Mesendoderm (in vitro differentiated cells): ENCODE measurements around the gene UNC79.

Source experiments
- DNase-seq: peaks from one replicate; pipeline ENCODE4 v3.0.0; 2013
- H2AK5ac ChIP-seq: 2 replicates; pipeline ENCODE4 v1.6.1; 2013; ENCODE audit warnings: low read length, inconsistent platforms
- H2BK120ac ChIP-seq: 2 replicates; pipeline ENCODE4 v1.6.1; 2013; ENCODE audit warnings: low read depth, mild to moderate bottlenecking, low read length, moderate library complexity, mixed read lengths
- H2BK15ac ChIP-seq: replicated peaks from 2 replicates; pipeline ENCODE4 v1.6.1; 2013; ENCODE audit warnings: low read depth, mild to moderate bottlenecking, moderate library complexity
- H2BK5ac ChIP-seq: 2 replicates; pipeline ENCODE4 v1.6.1; 2013; ENCODE audit warnings: low read length, inconsistent platforms
- H3K18ac ChIP-seq: 2 replicates; pipeline ENCODE4 v1.6.1; 2013; ENCODE audit warnings: mild to moderate bottlenecking, low read length, mixed read lengths
- H3K23ac ChIP-seq: one replicate; pipeline ENCODE4 v1.6.1; 2013; ENCODE audit warnings: low read length
- H3K27ac ChIP-seq: 2 replicates; pipeline ENCODE4 v1.5.1; 2013; ENCODE audit warnings: low read depth, mild to moderate bottlenecking, inconsistent platforms, low read length, moderate library complexity
- H3K27me3 ChIP-seq: 2 replicates; pipeline ENCODE4 v1.6.1; 2013; ENCODE audit warnings: low read length, control low read depth, mild to moderate bottlenecking, inconsistent platforms; ENCODE audit not compliant: insufficient read depth, poor library complexity
- H3K36me3 ChIP-seq: 2 replicates; pipeline ENCODE4 v1.6.1; 2013; ENCODE audit warnings: low read length, inconsistent platforms; ENCODE audit not compliant: control insufficient read depth, insufficient read depth
- H3K4ac ChIP-seq: one replicate; pipeline ENCODE4 v1.6.1; 2013; ENCODE audit warnings: low read depth, mild to moderate bottlenecking, low read length, moderate library complexity
- H3K4me1 ChIP-seq: 2 replicates; pipeline ENCODE4 v1.6.1; 2013; ENCODE audit warnings: low read depth, low read length, inconsistent platforms; ENCODE audit not compliant: control insufficient read depth
- H3K4me2 ChIP-seq: 2 replicates; pipeline ENCODE4 v1.6.1; 2013; ENCODE audit warnings: low read length
- H3K4me3 ChIP-seq: 2 replicates; pipeline ENCODE4 v1.5.1; 2013; ENCODE audit warnings: mild to moderate bottlenecking, low read length
- H3K56ac ChIP-seq: one replicate; pipeline ENCODE4 v1.6.1; 2013; ENCODE audit warnings: low read length
- H3K79me1 ChIP-seq: 2 replicates; pipeline ENCODE4 v1.6.1; 2013; ENCODE audit warnings: low read length, inconsistent platforms
- H3K79me2 ChIP-seq: 2 replicates; pipeline ENCODE4 v1.6.1; 2013; ENCODE audit warnings: mild to moderate bottlenecking, low read length; ENCODE audit not compliant: control insufficient read depth, insufficient read depth
- H3K9ac ChIP-seq: 2 replicates; pipeline ENCODE4 v1.6.1; 2013; ENCODE audit warnings: low read length, inconsistent platforms
- H4K5ac ChIP-seq: one replicate; pipeline ENCODE4 v1.6.1; 2013; ENCODE audit warnings: low read length
- H4K8ac ChIP-seq: one replicate; pipeline ENCODE4 v1.6.1; 2013; ENCODE audit warnings: low read depth, mild to moderate bottlenecking, control low read depth, low read length, moderate library complexity
- WGBS: extraction: QIAGEN DNeasy Blood & Tissue Kit; methylation state at CpG from one replicate; pipeline ENCODE4 v1.1.7; 2013; ENCODE audit warnings: low lambda C conversion rate, missing lambda C conversion rate; ENCODE audit not compliant: insufficient coverage; ENCODE audit errors: extremely low coverage; 5-methylcytosine and 5-hydroxymethylcytosine counted together

The UNC79 gene

GRCh38 chr14:93619176-93619793 is 188.5 kb downstream of the UNC79 start:
- Histone ChIP-seq H3K27ac (no peak overlapping the region), H3K9ac (no peak overlapping the region), H3K23ac (no peak overlapping the region), H3K4me1 (no peaks in the 10 kb centered on the region), H3K4ac (no peak overlapping the region), H4K5ac (no peak overlapping the region), H2BK15ac (no peak overlapping the region), H2BK120ac (no peak overlapping the region), H2AK5ac (no peak overlapping the region), H3K4me2 (no peak overlapping the region), H3K4me3 (no peak overlapping the region), H3K79me2 (no peaks in the 10 kb centered on the region), H3K56ac (no peak overlapping the region), H4K8ac (no peak overlapping the region), H2BK5ac (no peak overlapping the region), H3K27me3 (no peaks in the 10 kb centered on the region), H3K79me1 (no peaks in the 10 kb centered on the region), H3K36me3 (no peaks in the 10 kb centered on the region), H3K18ac (no peak overlapping the region)
- DNase-seq: peak; percentile 69
- WGBS: no CpG with 5 or more reads among the region's 7 CpGs

- peak; percentile 60 for DNase-seq
- Histone ChIP-seq H2BK120ac (no peak overlapping the region), H3K4me2 (no peak overlapping the region), H3K4me1 (no peaks in the 10 kb centered on the region), H3K27me3 (no peaks in the 10 kb centered on the region), H3K4ac (no peak overlapping the region), H3K56ac (no peak overlapping the region), H4K8ac (no peak overlapping the region), H2AK5ac (no peak overlapping the region), H2BK5ac (no peak overlapping the region), H3K18ac (no peak overlapping the region), H3K23ac (no peak overlapping the region), H3K36me3 (no peaks in the 10 kb centered on the region), H3K79me1 (no peaks in the 10 kb centered on the region), H3K79me2 (no peaks in the 10 kb centered on the region), H4K5ac (no peak overlapping the region), H3K4me3 (no peak overlapping the region), H2BK15ac (no peak overlapping the region), H3K9ac (no peak overlapping the region), H3K27ac (no peak overlapping the region)
- WGBS: no CpG with 5 or more reads among the region's 4 CpGs
Measured at GRCh38 chr14:93628048-93628447, 197.3 kb downstream of the UNC79 start.

GRCh38 chr14:93629643-93630042 is 198.9 kb downstream of the UNC79 start:
- H3K36me3 ChIP-seq: no peaks in the 10 kb centered on the region
- no peaks in the 10 kb centered on the region for H3K27me3 ChIP-seq
- H4K8ac ChIP-seq: no peak overlapping the region
- H3K18ac ChIP-seq: no peak overlapping the region
- H3K4me3 ChIP-seq: no peak overlapping the region
- no peak overlapping the region for H2AK5ac ChIP-seq
- peak; percentile 59 for DNase-seq
- H3K4me1 ChIP-seq: no peaks in the 10 kb centered on the region
- no peak overlapping the region for H3K9ac ChIP-seq
- no peak overlapping the region for H3K23ac ChIP-seq
- H4K5ac ChIP-seq: no peak overlapping the region
- H3K4me2 ChIP-seq: no peak overlapping the region
- H3K79me1 ChIP-seq: no peaks in the 10 kb centered on the region
- H3K4ac ChIP-seq: no peak overlapping the region
- no peak overlapping the region for H3K56ac ChIP-seq
- no peak overlapping the region for H3K27ac ChIP-seq
- no peaks in the 10 kb centered on the region for H3K79me2 ChIP-seq
- no peak overlapping the region for H2BK120ac ChIP-seq
- H2BK15ac ChIP-seq: no peak overlapping the region
- no peak overlapping the region for H2BK5ac ChIP-seq

GRCh38 chr14:93638790-93639189 is 208.1 kb downstream of the UNC79 start:
- H2BK15ac ChIP-seq: no peak overlapping the region
- WGBS: no CpG with 5 or more reads among the region's 5 CpGs
- no peak overlapping the region for H3K27ac ChIP-seq
- no peak overlapping the region for H3K4me2 ChIP-seq
- H3K4ac ChIP-seq: no peak overlapping the region
- H2AK5ac ChIP-seq: no peak overlapping the region
- no peak overlapping the region for H3K9ac ChIP-seq
- no peak overlapping the region for H2BK120ac ChIP-seq
- H3K18ac ChIP-seq: no peak overlapping the region
- no peak overlapping the region for H4K5ac ChIP-seq
- no peak for DNase-seq
- no peaks in the 10 kb centered on the region for H3K27me3 ChIP-seq
- no peaks in the 10 kb centered on the region for H3K36me3 ChIP-seq
- no peak overlapping the region for H4K8ac ChIP-seq
- H3K23ac ChIP-seq: no peak overlapping the region
- no peak overlapping the region for H3K4me3 ChIP-seq
- no peak overlapping the region for H2BK5ac ChIP-seq
- no peaks in the 10 kb centered on the region for H3K79me2 ChIP-seq
- no peaks in the 10 kb centered on the region for H3K4me1 ChIP-seq
- H3K79me1 ChIP-seq: no peaks in the 10 kb centered on the region
- no peak overlapping the region for H3K56ac ChIP-seq

GRCh38 chr14:93643127-93643526 is 212.4 kb downstream of the UNC79 start:
- Histone ChIP-seq H2BK15ac (no peak overlapping the region), H3K23ac (no peak overlapping the region), H3K79me2 (no peaks in the 10 kb centered on the region), H4K5ac (no peak overlapping the region), H3K27ac (no peak overlapping the region), H3K18ac (no peak overlapping the region), H3K4ac (no peak overlapping the region), H3K4me3 (no peak overlapping the region), H3K27me3 (no peaks in the 10 kb centered on the region), H3K4me1 (no peaks in the 10 kb centered on the region), H3K36me3 (no peaks in the 10 kb centered on the region), H4K8ac (no peak overlapping the region), H2AK5ac (no peak overlapping the region), H3K56ac (no peak overlapping the region), H3K4me2 (no peak overlapping the region), H3K9ac (no peak overlapping the region), H3K79me1 (no peaks in the 10 kb centered on the region), H2BK5ac (no peak overlapping the region), H2BK120ac (no peak overlapping the region)
- no peak for DNase-seq
- no CpG with 5 or more reads among the region's 3 CpGs for WGBS

- Histone ChIP-seq H3K79me1 (no peaks in the 10 kb centered on the region), H3K27me3 (no peaks in the 10 kb centered on the region), H3K56ac (no peak overlapping the region), H3K4me2 (no peak overlapping the region), H2AK5ac (no peak overlapping the region), H3K27ac (no peak overlapping the region), H2BK5ac (no peak overlapping the region), H3K9ac (no peak overlapping the region), H3K4me1 (no peaks in the 10 kb centered on the region), H3K4ac (no peak overlapping the region), H3K79me2 (no peaks in the 10 kb centered on the region), H4K8ac (no peak overlapping the region), H2BK120ac (no peak overlapping the region), H4K5ac (no peak overlapping the region), H3K4me3 (no peak overlapping the region), H3K23ac (no peak overlapping the region), H3K18ac (no peak overlapping the region), H3K36me3 (no peaks in the 10 kb centered on the region), H2BK15ac (no peak overlapping the region)
- no peak for DNase-seq
- WGBS: no CpG with 5 or more reads among the region's 5 CpGs
Measured at GRCh38 chr14:93643676-93644075, 212.9 kb downstream of the UNC79 start.
